ENCODE results near the gene NEK1.

NEK1 gene

DNA sequence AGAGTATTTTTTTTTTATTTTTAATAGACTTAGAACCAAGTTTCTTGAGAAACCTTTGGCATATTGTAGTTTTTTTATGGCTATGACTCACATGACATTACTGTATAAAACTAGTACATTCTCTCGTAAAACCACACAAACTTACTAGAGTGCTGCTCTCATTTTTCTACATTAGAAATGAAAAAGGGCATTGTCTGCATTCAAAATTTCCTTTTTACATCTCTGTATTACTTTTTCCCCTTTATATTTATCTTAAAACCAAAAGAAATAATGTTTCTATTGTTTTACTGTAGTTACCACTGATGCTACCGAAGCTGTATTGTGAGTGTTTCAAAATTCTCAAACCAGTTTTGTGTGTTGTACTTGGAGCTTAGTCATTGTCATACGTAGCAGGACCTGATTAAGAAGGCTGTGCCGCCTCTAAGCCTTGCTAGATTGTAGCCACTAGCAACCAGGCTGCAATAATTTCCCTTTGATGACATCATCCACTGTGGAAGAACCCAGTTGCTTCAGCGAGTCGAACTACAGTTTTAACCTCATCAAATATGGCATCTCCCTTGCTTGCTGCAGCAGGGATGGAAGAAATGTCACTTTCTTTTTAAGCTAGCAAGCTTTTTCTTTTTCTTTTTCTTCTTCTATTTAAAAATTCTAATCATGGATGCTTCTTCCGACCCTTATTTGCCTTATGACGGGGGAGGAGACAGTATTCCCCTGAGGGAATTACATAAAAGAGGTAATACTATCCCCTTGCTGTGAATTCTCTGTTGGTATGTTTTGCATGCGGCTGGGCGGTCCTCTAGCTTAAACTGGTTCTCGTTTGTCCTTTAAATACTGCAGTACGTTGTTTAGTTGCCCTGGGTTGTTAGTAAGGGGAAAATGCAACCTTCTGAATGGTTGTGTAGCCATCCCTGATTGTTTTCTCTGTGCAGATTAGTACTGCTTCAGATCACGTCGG, 47.6 kb upstream of the NEK1 start:
- Histone ChIP-seq H2AFZ (ENCODE audit: low read length) (peak overlapping the region; percentile 60), H3K4me1 (ENCODE audit: control insufficient read depth in 2 of 2, insufficient read depth in 1 of 2, low read depth in 1 of 2, low read length in 2 of 2) (peaks cover 3 to 15% of the 10 kb centered on the region in 2 donors)
- no CpG with 5 or more reads among the region's 14 CpGs for WGBS, 2 donors (ENCODE audit: extremely low coverage in 2 of 2, insufficient read length in 2 of 2, insufficient replicate concordance in 1 of 2)

DNA sequence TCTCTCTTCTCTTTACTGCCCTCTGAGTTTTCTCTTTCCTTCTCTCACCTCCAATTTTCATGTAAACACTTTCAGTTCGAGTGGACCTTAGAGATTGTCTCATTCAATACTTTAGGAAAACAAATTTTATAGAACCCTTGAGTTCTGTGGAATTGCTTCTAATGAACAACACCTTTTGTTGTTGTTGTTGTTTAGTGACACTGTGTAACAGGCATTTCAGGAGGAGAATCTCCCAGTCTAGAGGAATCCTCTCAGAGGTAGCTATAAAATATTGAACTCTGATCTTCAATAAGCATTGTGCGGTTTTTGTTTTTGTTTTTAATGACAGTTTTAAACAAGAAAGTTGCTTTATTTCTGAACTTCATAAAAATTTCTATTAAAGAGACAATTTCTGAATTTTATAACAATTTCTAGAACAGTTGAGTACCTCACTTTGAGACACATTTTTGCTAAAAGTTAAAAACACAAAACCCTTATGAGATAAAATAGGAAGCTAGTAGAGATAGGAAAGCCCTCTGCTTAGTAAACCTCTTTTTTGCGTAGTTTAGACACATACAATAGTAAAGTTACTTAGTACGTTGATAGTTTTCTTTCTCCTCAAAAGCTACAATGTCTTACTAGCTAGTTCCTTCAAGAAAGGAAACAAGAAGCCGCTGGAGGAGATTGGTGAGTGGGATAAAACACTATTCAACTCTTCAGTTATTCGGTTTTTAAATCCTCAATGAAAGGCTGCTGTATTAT, 46.8 kb upstream of the NEK1 start:
- Histone ChIP-seq H3K4me3 (ENCODE audit: low read length in 2 of 2) (peak overlapping the region in 1 of 2 donors; percentile 55), H2BK15ac (ENCODE audit: low read length) (no peak overlapping the region), H3K14ac (ENCODE audit: low read length) (no peak overlapping the region), H3K27ac (replicated peaks; ENCODE audit: low read length) (no peak overlapping the region), H4K91ac (ENCODE audit: low read depth, low read length, poor library complexity) (no peak overlapping the region), H2BK120ac (ENCODE audit: low read depth, low read length) (no peak overlapping the region), H3K27me3 (ENCODE audit: control insufficient read depth in 3 of 3, insufficient read depth in 3 of 3, low read depth in 1 of 3, low read length in 3 of 3) (no peaks in the 10 kb centered on the region), H2BK12ac (ENCODE audit: low read length) (no peak overlapping the region), H3K79me1 (ENCODE audit: low read depth, low read length) (no peaks in the 10 kb centered on the region), H3K23ac (ENCODE audit: low read depth, low read length, poor library complexity) (no peak overlapping the region), H3K4me1 (ENCODE audit: control insufficient read depth in 2 of 2, insufficient read depth in 1 of 2, low read depth in 1 of 2, low read length in 2 of 2) (peaks cover 3 to 15% of the 10 kb centered on the region in 2 donors), H2AFZ (ENCODE audit: low read length) (peak overlapping the region; percentile 49), H3K18ac (ENCODE audit: low read length) (no peak overlapping the region), H3K36me3 (replicated peaks in 1 of 2; ENCODE audit: control insufficient read depth in 2 of 2, insufficient read depth in 2 of 2, low read length in 2 of 2) (peaks cover 0 to 5% of the 10 kb centered on the region in 2 donors), H3K9ac (ENCODE audit: low read depth, low read length, poor library complexity) (no peak overlapping the region), H4K8ac (ENCODE audit: low read depth, low read length) (no peak overlapping the region), H3K4ac (ENCODE audit: low read length) (no peak overlapping the region), H3K4me2 (ENCODE audit: insufficient read depth, low read length, poor library complexity, severe bottlenecking) (no peak overlapping the region), H2AK5ac (ENCODE audit: low read depth, low read length) (no peak overlapping the region), H3K9me3 (replicated peaks in 1 of 2; ENCODE audit: control insufficient read depth in 2 of 2, insufficient read depth in 1 of 2, low read depth in 1 of 2, low read length in 2 of 2) (peaks cover 0 to under 1% of the 10 kb centered on the region in 2 donors), H2BK5ac (ENCODE audit: low read length) (no peak overlapping the region)
- no CpG with 5 or more reads among the region's 6 CpGs for WGBS, 2 donors (ENCODE audit: extremely low coverage in 2 of 2, insufficient read length in 2 of 2, insufficient replicate concordance in 1 of 2)
- DNase-seq (ENCODE audit: low spot score) = no peak

More for the DNA sequence above, 47.6 kb upstream of the NEK1 start:
- H3K79me1 ChIP-seq (ENCODE audit: low read depth, low read length) = no peaks in the 10 kb centered on the region
- peak overlapping the region; percentile 80 for H3K27ac ChIP-seq (replicated peaks; ENCODE audit: low read length)
- H2BK5ac ChIP-seq (ENCODE audit: low read length) = no peak overlapping the region
- no peak overlapping the region for H3K14ac ChIP-seq (ENCODE audit: low read length)
- H3K4me2 ChIP-seq (ENCODE audit: insufficient read depth, low read length, poor library complexity, severe bottlenecking) = peak overlapping the region; percentile 37
- H2AK5ac ChIP-seq (ENCODE audit: low read depth, low read length) = no peak overlapping the region
- H3K23ac ChIP-seq (ENCODE audit: low read depth, low read length, poor library complexity) = no peak overlapping the region
- H3K4me3 ChIP-seq (ENCODE audit: low read length in 2 of 2) = peak overlapping the region; percentile 55 to 69
- no peak overlapping the region for H3K9ac ChIP-seq (ENCODE audit: low read depth, low read length, poor library complexity)
- peak; percentile 77 for DNase-seq (ENCODE audit: low spot score)
- H4K8ac ChIP-seq (ENCODE audit: low read depth, low read length) = no peak overlapping the region
- no peaks in the 10 kb centered on the region for H3K9me3 ChIP-seq (replicated peaks in 1 of 2; ENCODE audit: control insufficient read depth in 2 of 2, insufficient read depth in 1 of 2, low read depth in 1 of 2, low read length in 2 of 2)
- no peak overlapping the region for H2BK120ac ChIP-seq (ENCODE audit: low read depth, low read length)
- H3K36me3 ChIP-seq (replicated peaks in 1 of 2; ENCODE audit: control insufficient read depth in 2 of 2, insufficient read depth in 2 of 2, low read length in 2 of 2) = peaks cover 0 to 5% of the 10 kb centered on the region in 2 donors
- H3K18ac ChIP-seq (ENCODE audit: low read length) = no peak overlapping the region
- no peak overlapping the region for H2BK15ac ChIP-seq (ENCODE audit: low read length)
- H3K27me3 ChIP-seq (ENCODE audit: control insufficient read depth in 3 of 3, insufficient read depth in 3 of 3, low read depth in 1 of 3, low read length in 3 of 3) = no peaks in the 10 kb centered on the region
- H2BK12ac ChIP-seq (ENCODE audit: low read length) = no peak overlapping the region
- no peak overlapping the region for H4K91ac ChIP-seq (ENCODE audit: low read depth, low read length, poor library complexity)
- no peak overlapping the region for H3K4ac ChIP-seq (ENCODE audit: low read length)

DNA sequence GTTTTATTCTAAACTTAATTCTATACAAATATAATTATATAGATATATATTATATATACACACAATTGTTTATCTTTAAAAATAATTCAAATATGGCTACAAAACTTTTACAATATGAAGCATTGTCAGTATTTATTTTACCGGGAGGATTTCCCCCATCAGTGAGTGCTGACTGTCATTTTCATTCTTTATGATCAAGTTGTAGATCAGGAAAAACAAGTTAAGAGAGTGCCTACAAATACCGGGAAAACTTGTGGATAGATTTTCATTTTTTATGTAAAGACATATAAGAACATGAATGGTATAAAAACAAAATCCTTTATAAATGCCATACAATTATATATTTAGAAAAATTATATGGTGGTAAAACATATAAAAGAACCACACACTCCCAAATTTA, 45.8 kb upstream of the NEK1 start:
- H4K8ac ChIP-seq (ENCODE audit: low read depth, low read length) = no peak overlapping the region
- H4K91ac ChIP-seq (ENCODE audit: low read depth, low read length, poor library complexity) = no peak overlapping the region
- H3K36me3 ChIP-seq (replicated peaks in 1 of 2; ENCODE audit: control insufficient read depth in 2 of 2, insufficient read depth in 2 of 2, low read length in 2 of 2) = peaks cover 0 to 8% of the 10 kb centered on the region in 2 donors
- no peak overlapping the region for H3K9ac ChIP-seq (ENCODE audit: low read depth, low read length, poor library complexity)
- H2BK5ac ChIP-seq (ENCODE audit: low read length) = no peak overlapping the region
- H2AK5ac ChIP-seq (ENCODE audit: low read depth, low read length) = no peak overlapping the region
- no peaks in the 10 kb centered on the region for H3K79me1 ChIP-seq (ENCODE audit: low read depth, low read length)
- no peak overlapping the region for H3K4me3 ChIP-seq (ENCODE audit: low read length in 2 of 2)
- no peak overlapping the region for H2AFZ ChIP-seq (ENCODE audit: low read length)
- no peak overlapping the region for H3K23ac ChIP-seq (ENCODE audit: low read depth, low read length, poor library complexity)
- no peak overlapping the region for H3K14ac ChIP-seq (ENCODE audit: low read length)
- no peak overlapping the region for H3K4me2 ChIP-seq (ENCODE audit: insufficient read depth, low read length, poor library complexity, severe bottlenecking)
- H2BK15ac ChIP-seq (ENCODE audit: low read length) = no peak overlapping the region
- H3K27ac ChIP-seq (replicated peaks; ENCODE audit: low read length) = no peak overlapping the region
- H2BK12ac ChIP-seq (ENCODE audit: low read length) = no peak overlapping the region
- no peaks in the 10 kb centered on the region for H3K27me3 ChIP-seq (ENCODE audit: control insufficient read depth in 3 of 3, insufficient read depth in 3 of 3, low read depth in 1 of 3, low read length in 3 of 3)
- no peak overlapping the region for H3K18ac ChIP-seq (ENCODE audit: low read length)
- no peak for DNase-seq (ENCODE audit: low spot score)
- no CpG with 5 or more reads among the region's 2 CpGs for WGBS, 2 donors (ENCODE audit: extremely low coverage in 2 of 2, insufficient read length in 2 of 2, insufficient replicate concordance in 1 of 2)
- H3K4me1 ChIP-seq (ENCODE audit: control insufficient read depth in 2 of 2, insufficient read depth in 1 of 2, low read depth in 1 of 2, low read length in 2 of 2) = peaks cover 0 to 15% of the 10 kb centered on the region in 2 donors
- H3K4ac ChIP-seq (ENCODE audit: low read length) = no peak overlapping the region
- peaks cover 0 to 7% of the 10 kb centered on the region in 2 donors for H3K9me3 ChIP-seq (replicated peaks in 1 of 2; ENCODE audit: control insufficient read depth in 2 of 2, insufficient read depth in 1 of 2, low read depth in 1 of 2, low read length in 2 of 2)
- no peak overlapping the region for H2BK120ac ChIP-seq (ENCODE audit: low read depth, low read length)

Measured in neuronal stem cell (in vitro differentiated cells).